HG03025 (cell line): ENCODE results near the gene IRF2BP2.

Experiments
- ATAC-seq: cut with Tn5 transposase; IDR thresholded peaks from one replicate; pipeline ENCODE4 v1.9.1; 2021; ENCODE audit warnings: mild to moderate bottlenecking, moderate library complexity; ENCODE audit not compliant: unreplicated experiment, low FRiP score

IRF2BP2 gene

DNA sequence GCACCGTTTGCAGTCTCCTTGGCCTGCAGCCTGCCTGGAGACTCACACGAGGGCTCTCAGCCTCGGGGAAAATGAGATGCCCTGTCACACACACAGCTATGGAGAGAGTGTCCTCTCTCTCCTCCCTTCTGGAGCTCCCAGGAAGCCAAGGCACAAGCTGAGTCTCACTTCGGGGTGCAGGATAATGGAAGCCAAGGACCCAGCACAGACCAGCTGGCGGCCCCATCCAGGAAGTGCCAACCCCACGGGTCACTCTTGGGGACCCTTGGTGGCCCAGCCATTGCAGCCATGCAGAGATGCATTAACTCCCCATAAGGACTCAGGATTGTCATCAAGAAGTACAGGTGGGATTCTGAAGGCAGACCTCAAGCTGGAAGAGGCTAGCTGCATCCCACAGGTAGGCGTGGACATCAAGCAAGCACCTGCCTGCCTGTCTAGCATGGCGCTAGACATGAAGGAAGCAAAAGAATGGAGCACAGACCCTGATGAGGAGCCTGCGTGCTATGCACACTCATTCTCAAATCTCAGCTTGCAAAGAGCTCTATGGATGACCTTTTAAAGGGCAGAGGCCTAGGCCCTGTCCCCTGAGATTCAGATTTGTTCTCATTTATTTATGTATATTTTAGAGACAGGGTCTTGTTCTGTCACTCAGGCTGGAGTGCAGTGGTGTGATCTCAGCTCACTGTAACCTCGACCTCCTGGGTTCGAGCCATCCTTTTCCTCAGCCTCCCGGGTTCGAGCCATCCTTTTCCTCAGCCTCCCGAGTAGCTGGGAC is 49.9 kb downstream of the IRF2BP2 start:
- ATAC-seq, result no peak

DNA sequence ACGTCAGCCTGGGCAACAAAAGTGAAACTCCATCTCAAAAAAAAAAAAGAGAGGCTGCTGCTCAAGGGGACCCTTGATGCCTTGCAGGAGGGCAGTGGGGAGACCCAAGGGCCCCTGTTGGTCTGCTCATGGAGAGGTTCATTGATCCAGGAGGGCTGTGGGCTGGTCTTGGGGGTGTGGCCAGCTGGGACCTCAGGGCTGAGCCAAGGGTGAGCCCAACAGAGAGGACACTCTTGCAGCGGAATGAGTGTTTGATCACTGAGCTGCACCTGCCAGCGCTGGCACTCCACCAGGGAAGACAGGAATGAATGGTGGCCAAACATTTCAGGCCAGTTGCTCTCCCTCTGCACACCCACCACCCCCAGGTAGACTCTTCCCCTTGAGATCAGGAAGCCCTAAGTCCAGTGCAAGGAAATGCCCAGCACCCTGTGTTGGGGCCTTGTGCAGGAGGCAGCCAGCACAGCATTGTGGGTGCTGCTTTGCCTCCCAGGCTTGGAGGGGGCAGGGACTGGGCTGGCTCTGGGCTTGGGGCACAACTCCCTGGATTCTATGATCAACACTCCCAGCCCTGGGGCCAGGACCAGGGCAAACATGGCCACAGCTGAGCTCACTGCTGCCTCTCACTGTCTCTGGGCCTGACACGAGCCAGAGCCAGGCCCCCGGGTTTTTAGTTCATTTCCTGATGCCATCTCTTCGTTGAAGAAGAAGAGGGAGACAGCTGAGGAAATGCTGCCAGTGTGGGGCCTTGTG is 50.7 kb downstream of the IRF2BP2 start:
- ATAC-seq, result no peak

- no peak for ATAC-seq
These were observed 51.6 kb downstream of the IRF2BP2 start for GRCh38 chr1:234558330-234558836.

- no peak for ATAC-seq
These were observed 53.6 kb downstream of the IRF2BP2 start for GRCh38 chr1:234556245-234556943.

DNA sequence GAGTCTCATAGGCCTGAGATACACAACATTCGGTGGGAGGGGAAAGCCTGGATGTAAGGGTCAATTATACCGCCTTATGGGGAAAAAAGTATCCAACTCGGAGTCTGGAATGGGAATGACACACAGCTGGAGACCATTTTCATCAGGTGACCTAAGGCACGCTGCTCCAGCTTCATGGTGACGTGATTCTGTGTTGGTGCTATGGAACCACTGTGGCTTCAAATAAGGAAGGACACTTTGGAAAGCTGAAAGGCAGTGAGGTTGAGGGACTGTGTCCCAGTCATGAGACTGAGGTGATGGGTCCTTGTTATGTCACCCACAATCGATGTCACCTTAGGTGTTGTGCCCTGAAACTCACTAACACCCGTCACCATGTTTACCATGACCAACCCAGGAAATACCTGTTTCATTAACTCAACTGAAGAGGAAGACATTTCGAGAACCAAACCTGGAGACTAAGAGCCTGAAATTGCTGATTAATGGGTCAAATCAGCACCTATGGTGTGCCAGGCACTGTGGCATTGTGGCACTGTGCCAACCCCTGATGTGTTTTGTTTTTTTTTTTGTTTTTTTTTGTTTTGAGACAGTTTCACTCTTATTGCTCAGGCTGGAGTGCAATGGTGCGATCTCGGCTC is 54.5 kb downstream of the IRF2BP2 start:
- no peak for ATAC-seq

- no peak for ATAC-seq
These were observed 55.2 kb downstream of the IRF2BP2 start for GRCh38 chr1:234554698-234555311.
